A549 treated with CpdA at 1 μM for 4 hours (cell line): ENCODE results near the gene FCGR3B. TPM values are rescaled to one million over a fixed set of nuclear protein-coding genes. Genes with fewer than 3 reads are reported as not detected.

Experiments used
- total RNA-seq: library from RNA; stranded (reverse); fragments of 200-300 nt; extraction: Qiagen RNA extraction; gene quantifications from 5 replicates; pipeline ENCODE4 v1.2.3, GENCODE V29; 2022; ENCODE audit warnings: low read depth

FCGR3B gene
- total RNA-seq: not detected in 5 replicates

GRCh38 chr1:161631076-161631475 is at the start of gene FCGR3B:
Gene FCGR3B (minus strand): TSS chr1:161631176. CDS start chr1:161631094, 82 bp downstream.

GRCh38 chr1:161662684-161663339 is 31.8 kb upstream of the FCGR3B start, which contains the start of gene FCGR2B:
Gene FCGR2B (plus strand): TSS chr1:161663143. CDS start chr1:161663242, 99 bp downstream.

Other genes starting within 250 kb of the FCGR3B start
- gene FCGR2A, start 125.7 kb downstream of the FCGR3B start, total RNA-seq: not detected in 5 replicates
- 1.4 to 11.8 TPM (median 3.5 TPM) in 5 replicates for gene HSPA6, start 106.6 kb downstream of the FCGR3B start, total RNA-seq
- not detected in 5 replicates for gene FCGR3A, start 81.4 kb downstream of the FCGR3B start, total RNA-seq
- not detected in 5 replicates for gene FCGR2B, start 32.0 kb upstream of the FCGR3B start, total RNA-seq
- 0.03 TPM in 1 of 5 replicates, not detected in the others for gene FCRLA, start 76.1 kb upstream of the FCGR3B start, total RNA-seq
- 1.2 to 1.9 TPM (median 1.7 TPM) in 5 replicates for gene FCRLB, start 90.4 kb upstream of the FCGR3B start, total RNA-seq
- gene DUSP12, start 118.6 kb upstream of the FCGR3B start, total RNA-seq: 43.7 to 53.6 TPM (median 44.5 TPM) in 5 replicates
- gene ATF6, start 135.1 kb upstream of the FCGR3B start, total RNA-seq: 11.4 to 13.5 TPM (median 12.3 TPM) in 5 replicates